ENCODE measurements around the gene EFCAB9.

DNA sequence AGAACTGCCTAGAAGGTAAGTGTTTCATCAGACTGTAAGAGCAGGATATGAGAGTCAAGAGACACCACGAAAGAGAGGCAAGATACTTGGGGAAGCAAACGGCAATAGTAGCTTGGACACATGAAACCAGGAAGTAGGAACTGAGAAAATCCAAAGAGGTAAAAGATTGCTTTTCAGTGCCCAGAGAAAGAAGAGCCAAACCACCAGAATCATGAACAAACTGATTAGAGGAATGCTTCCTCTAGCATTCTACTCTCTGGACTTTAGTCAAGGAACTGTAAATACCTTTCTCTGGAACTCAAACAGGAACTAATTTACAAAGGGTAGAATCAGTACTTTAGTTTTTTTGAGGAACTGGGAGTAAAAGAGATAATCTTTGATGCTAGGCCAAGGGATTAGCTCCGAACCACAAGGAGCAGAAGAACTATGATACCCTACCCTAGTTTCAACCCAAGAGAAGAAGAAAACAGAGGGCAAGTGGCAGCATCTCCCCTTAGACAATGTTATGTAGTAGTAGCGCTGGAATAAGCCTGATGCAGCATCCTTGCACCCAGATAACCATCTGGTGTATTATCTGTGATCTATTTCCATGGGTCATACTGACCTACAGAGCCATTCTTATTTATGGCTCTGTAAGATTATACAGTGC is 41.3 kb downstream of the EFCAB9 start:
- TF ChIP-seq EZH2 (IDR thresholded peaks at IDR 0.05; ENCODE audit: insufficient read depth, poor library complexity, severe bottlenecking) (no peak), EZH2phosphoT487 (IDR thresholded peaks at IDR 0.05; ENCODE audit: insufficient read depth, low read depth) (no peak)

Measured in GM23248 (cell line).